Spleen (tissue), 7 donors: Measurements from ENCODE around the gene TSPAN10.
A peak's percentile ranks its signal among the peaks of the same experiment; 100 is the strongest.

Experiments
- POLR2A ChIP-seq, 3 donors: fragments of 450-650 bp; IDR thresholded peaks; one replicate each; pipeline ENCODE4 v1.5.1; 2017; ENCODE audit warnings: antibody characterized with exemption in 3 of 3, mild to moderate bottlenecking in 1 of 3
- POLR2AphosphoS5 ChIP-seq, 3 donors: sonication (generic); formaldehyde crosslinking; IDR thresholded peaks; one replicate each; pipeline ENCODE4 v1.5.1; 2017; ENCODE audit warnings: antibody characterized with exemption in 3 of 3
- TF ChIP-seq, protein P1 (sequence below), 11 experiments: fragments of 200-600 bp in 7 of 11; fragments of 450-650 bp in 4 of 11; sonication (generic) in 4 of 11; IDR thresholded peaks in 8 of 11; conservative IDR thresholded peaks in 3 of 11; 1 replicate in 7 of 11; 2 replicates in 4 of 11; pipeline versions ENCODE4 v1.4.0 to v1.8.0; 2016 to 2021; ENCODE audit warnings: antibody characterized with exemption in 11 of 11, inconsistent platforms in 4 of 11, mild to moderate bottlenecking in 1 of 11
- donor health status: DM: no; HTN: no; CAD: no; lungs with moderate emphysema.
- donor health status: DM: no; HTN: no; CAD: no.
- donor health status: DM: no; HTN: no; CAD: no.

DNA sequence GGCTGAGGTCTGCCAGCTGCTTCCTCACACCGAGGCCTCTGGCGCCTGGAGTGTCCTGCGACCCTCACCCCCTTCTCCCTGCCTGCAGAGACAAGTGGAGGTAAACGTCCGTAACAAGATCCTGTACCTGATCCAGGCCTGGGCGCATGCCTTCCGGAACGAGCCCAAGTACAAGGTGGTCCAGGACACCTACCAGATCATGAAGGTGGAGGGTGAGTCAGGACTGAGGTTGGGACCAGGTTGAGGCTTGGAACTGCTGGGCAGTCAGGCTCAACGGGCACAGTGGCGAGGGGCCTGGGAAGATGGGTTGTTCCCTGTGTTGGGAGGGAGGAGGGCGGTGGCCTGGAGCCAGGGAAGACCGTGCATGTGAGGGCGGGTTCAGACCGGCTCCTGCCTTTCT is 51.6 kb downstream of the TSPAN10 start:
- TF ChIP-seq POLR2A (IDR thresholded peaks at IDR 0.05) = no peak
- TF ChIP-seq, protein P1, sequence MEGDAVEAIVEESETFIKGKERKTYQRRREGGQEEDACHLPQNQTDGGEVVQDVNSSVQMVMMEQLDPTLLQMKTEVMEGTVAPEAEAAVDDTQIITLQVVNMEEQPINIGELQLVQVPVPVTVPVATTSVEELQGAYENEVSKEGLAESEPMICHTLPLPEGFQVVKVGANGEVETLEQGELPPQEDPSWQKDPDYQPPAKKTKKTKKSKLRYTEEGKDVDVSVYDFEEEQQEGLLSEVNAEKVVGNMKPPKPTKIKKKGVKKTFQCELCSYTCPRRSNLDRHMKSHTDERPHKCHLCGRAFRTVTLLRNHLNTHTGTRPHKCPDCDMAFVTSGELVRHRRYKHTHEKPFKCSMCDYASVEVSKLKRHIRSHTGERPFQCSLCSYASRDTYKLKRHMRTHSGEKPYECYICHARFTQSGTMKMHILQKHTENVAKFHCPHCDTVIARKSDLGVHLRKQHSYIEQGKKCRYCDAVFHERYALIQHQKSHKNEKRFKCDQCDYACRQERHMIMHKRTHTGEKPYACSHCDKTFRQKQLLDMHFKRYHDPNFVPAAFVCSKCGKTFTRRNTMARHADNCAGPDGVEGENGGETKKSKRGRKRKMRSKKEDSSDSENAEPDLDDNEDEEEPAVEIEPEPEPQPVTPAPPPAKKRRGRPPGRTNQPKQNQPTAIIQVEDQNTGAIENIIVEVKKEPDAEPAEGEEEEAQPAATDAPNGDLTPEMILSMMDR (IDR thresholded peaks at IDR 0.05 in 8 of 11, conservative IDR thresholded peaks at IDR 0.05 in 3 of 11) = no peak
- TF ChIP-seq POLR2AphosphoS5 (IDR thresholded peaks at IDR 0.05) = peak in 1 of 3 donors; percentile 19
